ENCODE data around the gene DDI2. TPM values are rescaled to one million over a fixed set of nuclear protein-coding genes. Genes with fewer than 3 reads are reported as not detected.

DDI2 gene
- polyA plus RNA-seq, 1 donor from 2014 or later, result 3.8 TPM

- no peak overlapping the region for H3K27ac ChIP-seq (ENCODE audit: low read length)
- TF ChIP-seq TAF1 (IDR thresholded peaks at IDR 0.05; ENCODE audit: low read depth), result no peak
- no peak for TF ChIP-seq POLR2AphosphoS5 (IDR thresholded peaks at IDR 0.05)
- TF ChIP-seq SMC3 (conservative IDR thresholded peaks at IDR 0.05; ENCODE audit: poor library complexity), result no peak
- TF ChIP-seq MXI1 (conservative IDR thresholded peaks at IDR 0.05; ENCODE audit: poor library complexity, severe bottlenecking), result no peak
- TF ChIP-seq EP300 (conservative IDR thresholded peaks at IDR 0.05; ENCODE audit: poor library complexity, severe bottlenecking), result no peak
- TF ChIP-seq EZH2 (IDR thresholded peaks at IDR 0.05; ENCODE audit: borderline replicate concordance, insufficient read depth, low read length, poor library complexity, severe bottlenecking), result no peak
- TF ChIP-seq CTCF (IDR thresholded peaks at IDR 0.05; ENCODE audit: poor library complexity, severe bottlenecking), result no peak
- TF ChIP-seq RAD21 (conservative IDR thresholded peaks at IDR 0.05), result no peak
- no peak for TF ChIP-seq REST (IDR thresholded peaks at IDR 0.05; ENCODE audit: borderline replicate concordance)
- no peaks in the 10 kb centered on the region for H3F3A ChIP-seq (ENCODE audit: insufficient read depth, low read length, poor library complexity, severe bottlenecking)
- H3K9ac ChIP-seq (ENCODE audit: low read length), result no peak overlapping the region
- no peaks in the 10 kb centered on the region for H3K36me3 ChIP-seq (ENCODE audit: insufficient read depth, low read length)
- H3K9me3 ChIP-seq (ENCODE audit: low read length), result no peaks in the 10 kb centered on the region
- no peaks in the 10 kb centered on the region for H3K79me2 ChIP-seq (replicated peaks; ENCODE audit: insufficient read depth, low read length)
- no peak overlapping the region for H3K4me3 ChIP-seq (ENCODE audit: low read length)
- H2AFZ ChIP-seq (ENCODE audit: low read depth, low read length), result no peak overlapping the region
- H3K27me3 ChIP-seq (ENCODE audit: insufficient read depth, low read depth, low read length), result no peaks in the 10 kb centered on the region
- no peak overlapping the region for H3K4me2 ChIP-seq (ENCODE audit: low read length)
- no peaks in the 10 kb centered on the region for H3K9me2 ChIP-seq (ENCODE audit: insufficient read depth, low read length)
- H4K20me1 ChIP-seq (ENCODE audit: insufficient read depth), result no peaks in the 10 kb centered on the region
These were observed 87.9 kb downstream of the DDI2 start for GRCh38 chr1:15705184-15705566.

- Histone ChIP-seq H2AFZ (ENCODE audit: low read depth, low read length) (no peak overlapping the region), H3K9ac (ENCODE audit: low read length) (no peak overlapping the region), H3K79me2 (replicated peaks; ENCODE audit: insufficient read depth, low read length) (no peaks in the 10 kb centered on the region), H3K36me3 (ENCODE audit: insufficient read depth, low read length) (no peaks in the 10 kb centered on the region), H3K27me3 (ENCODE audit: insufficient read depth, low read depth, low read length) (no peaks in the 10 kb centered on the region), H3K9me3 (ENCODE audit: low read length) (no peaks in the 10 kb centered on the region), H3K27ac (ENCODE audit: low read length) (no peak overlapping the region), H4K20me1 (ENCODE audit: insufficient read depth) (no peaks in the 10 kb centered on the region), H3F3A (ENCODE audit: insufficient read depth, low read length, poor library complexity, severe bottlenecking) (no peaks in the 10 kb centered on the region), H3K4me2 (ENCODE audit: low read length) (no peak overlapping the region), H3K4me3 (ENCODE audit: low read length) (no peak overlapping the region), H3K9me2 (ENCODE audit: insufficient read depth, low read length) (no peaks in the 10 kb centered on the region)
- TF ChIP-seq MXI1 (conservative IDR thresholded peaks at IDR 0.05; ENCODE audit: poor library complexity, severe bottlenecking), result no peak
- TF ChIP-seq TAF1 (IDR thresholded peaks at IDR 0.05; ENCODE audit: low read depth), result no peak
- TF ChIP-seq CTCF (IDR thresholded peaks at IDR 0.05; ENCODE audit: poor library complexity, severe bottlenecking), result no peak
- TF ChIP-seq EP300 (conservative IDR thresholded peaks at IDR 0.05; ENCODE audit: poor library complexity, severe bottlenecking), result no peak
- TF ChIP-seq POLR2AphosphoS5 (IDR thresholded peaks at IDR 0.05), result no peak
- TF ChIP-seq EZH2 (IDR thresholded peaks at IDR 0.05; ENCODE audit: borderline replicate concordance, insufficient read depth, low read length, poor library complexity, severe bottlenecking), result no peak
- no peak for TF ChIP-seq RAD21 (conservative IDR thresholded peaks at IDR 0.05)
- no peak for TF ChIP-seq REST (IDR thresholded peaks at IDR 0.05; ENCODE audit: borderline replicate concordance)
- no peak for TF ChIP-seq SMC3 (conservative IDR thresholded peaks at IDR 0.05; ENCODE audit: poor library complexity)
These were observed 89.5 kb downstream of the DDI2 start for GRCh38 chr1:15706751-15707150.

Data from neural cell (in vitro differentiated cells).